Transverse colon (tissue), 4 donors: ENCODE data around the gene CERT1. TPM values are rescaled to one million over a fixed set of nuclear protein-coding genes. Genes with fewer than 3 reads are reported as not detected.

Source experiments
- DNase-seq: peaks from one replicate; pipeline ENCODE4 v3.0.0-alpha.2; 2019
- H3K27ac ChIP-seq, 4 donors: fragments of 200-600 bp; sonication (generic); 2 replicates each; pipeline ENCODE4 v1.5.1; 2016 to 2018; ENCODE audit warnings: inconsistent platforms in 4 of 4
- H3K27me3 ChIP-seq: fragments of 200-600 bp; sonication (generic); 2 replicates; pipeline ENCODE4 v1.5.1; 2017; ENCODE audit warnings: inconsistent platforms
- H3K36me3 ChIP-seq, 4 donors: fragments of 200-600 bp; sonication (generic); 2 replicates each; pipeline ENCODE4 v1.5.1; 2017 to 2019; ENCODE audit warnings: inconsistent platforms in 4 of 4
- H3K4me1 ChIP-seq, 4 donors: fragments of 200-600 bp; sonication (generic); 2 replicates each; pipeline ENCODE4 v1.5.1; 2017 to 2020; ENCODE audit warnings: inconsistent platforms in 4 of 4
- H3K4me3 ChIP-seq, 4 donors: fragments of 200-600 bp; sonication (generic); 1 replicate in 1 of 4; 2 replicates in 3 of 4; pipeline versions ENCODE4 v1.5.1 to v1.6.1; 2017 to 2019; ENCODE audit warnings: inconsistent platforms in 4 of 4
- H3K9me3 ChIP-seq, 2 donors: fragments of 200-600 bp; sonication (generic); 2 replicates each; pipeline ENCODE4 v1.5.1; 2017 to 2019; ENCODE audit warnings: inconsistent platforms in 2 of 2
- CTCF ChIP-seq, 5 experiments: fragments of 200-600 bp in 3 of 5; fragments of 450-650 bp in 2 of 5; sonication (generic) in 3 of 5; IDR thresholded peaks; 1 replicate in 2 of 5; 2 replicates in 3 of 5; pipeline ENCODE4 v1.5.1; 2016 to 2017; ENCODE audit warnings: antibody characterized with exemption in 5 of 5, inconsistent platforms in 3 of 5, mild to moderate bottlenecking in 2 of 5, moderate library complexity in 1 of 5
- EP300 ChIP-seq: sonication (generic); formaldehyde crosslinking; IDR thresholded peaks from one replicate; pipeline ENCODE4 v1.6.1; 2017; ENCODE audit warnings: antibody characterized with exemption, low read depth
- POLR2A ChIP-seq: fragments of 450-650 bp; IDR thresholded peaks from one replicate; pipeline ENCODE4 v1.6.1; 2016; ENCODE audit warnings: antibody characterized with exemption, mild to moderate bottlenecking, moderate library complexity
- POLR2AphosphoS5 ChIP-seq, 3 donors: sonication (generic); formaldehyde crosslinking; IDR thresholded peaks; one replicate each; pipeline ENCODE4 v1.6.1; 2016; ENCODE audit warnings: antibody characterized with exemption in 3 of 3
- WGBS, 2 donors: methylation state at CpG; one replicate each; pipeline ENCODE4 v1.1.5; 2018; ENCODE audit warnings: low coverage in 1 of 2; 5-methylcytosine and 5-hydroxymethylcytosine counted together
- in situ Hi-C, 4 donors: fragments of 200-750 bp; cut with MboI; loops; one replicate each; pipeline versions ENCODE4 v1.15.0 to v1.15.1; 2017; ENCODE audit warnings: low sequenced_read_pairs in 3 of 4, low pct_ligation_motif_present in 1 of 4, low pct_unique_long_range_greater_than_20kb in 1 of 4
- intact Hi-C: fragments of 100-400 bp; cut with DNase I; formaldehyde crosslinking; loops from one replicate; pipeline ENCODE4 v1.15.1; 2023; ENCODE audit warnings: low total_unique reads
- total RNA-seq, 4 donors: library from RNA; depleted of rRNA; stranded (reverse); fragments of >200 nt; gene quantifications; one replicate each; pipeline ENCODE4 v1.1.0, GENCODE V29; 2016

Gene CERT1
- total RNA-seq, 4 donors from 2014 or later: 33.2 to 59.5 (median 39.4) TPM

- 95% methylated on average over 6 of the region's 6 CpGs; no CpG with 5 or more reads in 1 of the 2 donors for WGBS, 2 donors
- Histone ChIP-seq H3K4me1 (no peaks in the 10 kb centered on the region), H3K27ac (no peak overlapping the region), H3K27me3 (no peaks in the 10 kb centered on the region), H3K9me3 (no peaks in the 10 kb centered on the region), H3K4me3 (no peak overlapping the region), H3K36me3 (peaks cover 0 to 96% (median 43%) of the 10 kb centered on the region in 4 donors)
- in situ Hi-C loops (no loop called here), intact Hi-C loops (no loop called here)
- TF ChIP-seq CTCF (IDR thresholded peaks at IDR 0.05): no peak
- no peak for TF ChIP-seq POLR2A
- TF ChIP-seq EP300: no peak
- no peak for TF ChIP-seq POLR2AphosphoS5 (IDR thresholded peaks at IDR 0.05)
- DNase-seq: no peak
Measured at GRCh38 chr5:75355236-75355635, 156.2 kb downstream of the CERT1 start.

GRCh38 chr5:75351139-75351926, 160.1 kb downstream of the CERT1 start:
- WGBS, 2 donors: 80 to 82% methylated on average over 7 of the region's 7 CpGs
- Histone ChIP-seq H3K4me3 (no peak overlapping the region), H3K36me3 (peaks cover 0 to 93% (median 47%) of the 10 kb centered on the region in 4 donors), H3K27ac (no peak overlapping the region), H3K9me3 (no peaks in the 10 kb centered on the region), H3K4me1 (no peaks in the 10 kb centered on the region), H3K27me3 (no peaks in the 10 kb centered on the region)
- intact Hi-C loops: no loop called here
- no peak for DNase-seq
- in situ Hi-C loops: no loop called here
- no peak for TF ChIP-seq POLR2A
- no peak for TF ChIP-seq POLR2AphosphoS5 (IDR thresholded peaks at IDR 0.05)

GRCh38 chr5:75349663-75350062, 161.8 kb downstream of the CERT1 start:
- no peak for DNase-seq
- no peak for TF ChIP-seq POLR2AphosphoS5 (IDR thresholded peaks at IDR 0.05)
- TF ChIP-seq EP300: no peak
- TF ChIP-seq POLR2A: no peak
- no peak for TF ChIP-seq CTCF (IDR thresholded peaks at IDR 0.05)
- Histone ChIP-seq H3K27me3 (no peaks in the 10 kb centered on the region), H3K27ac (no peak overlapping the region), H3K4me3 (no peak overlapping the region), H3K4me1 (no peaks in the 10 kb centered on the region), H3K36me3 (peaks cover 0 to 93% (median 47%) of the 10 kb centered on the region in 4 donors), H3K9me3 (no peaks in the 10 kb centered on the region)
- intact Hi-C loops: loop anchor here (10.0 kb wide), 1 partner anchor 1685 kb away; the partner anchor contains the start of gene AGGF1
- in situ Hi-C loops: loop anchor here in 2 of 4 donors (10.0 to 25.0 kb wide), 2 partner anchors 112 to 115 kb away; partner anchors contain the start of gene ANKRD31 (in 2 of the 2)
- WGBS, 2 donors: 86 to 100% methylated on average over 2 of the region's 2 CpGs

- no peak for TF ChIP-seq CTCF (IDR thresholded peaks at IDR 0.05)
- intact Hi-C loops: loop anchor here (10.0 kb wide), 1 partner anchor 1687 kb away; the partner anchor contains the start of gene AGGF1
- H3K4me3 ChIP-seq: no peak overlapping the region
- H3K4me1 ChIP-seq: no peaks in the 10 kb centered on the region
- DNase-seq: no peak
- 86 to 95% methylated on average over 3 of the region's 3 CpGs for WGBS, 2 donors
- in situ Hi-C loops: loop anchor here in 2 of 4 donors (10.0 to 25.0 kb wide), 2 partner anchors 111 to 113 kb away; partner anchors contain the start of gene ANKRD31 (in 2 of the 2)
- H3K36me3 ChIP-seq: peaks cover 0 to 89% (median 43%) of the 10 kb centered on the region in 4 donors
- H3K27ac ChIP-seq: no peak overlapping the region
- no peaks in the 10 kb centered on the region for H3K9me3 ChIP-seq
- H3K27me3 ChIP-seq: no peaks in the 10 kb centered on the region
Measured at GRCh38 chr5:75348241-75348640, 163.2 kb downstream of the CERT1 start.
